ENCODE results near the gene NUB1.

- TF ChIP-seq GATA2 (IDR thresholded peaks at IDR 0.05; ENCODE audit: low read depth, low read length) (no peak), GATA3 (IDR thresholded peaks at IDR 0.05; ENCODE audit: low read depth, low read length) (no peak)
Measured at GRCh38 chr7:151296202-151296992, 45.2 kb upstream of the NUB1 start.
